Stimulated activated CD8-positive, alpha-beta memory T cell treated with anti-CD3 and anti-CD28 coated beads, Interleukin-2, amount 100 ng/mL, for 1 hour (primary cell): ENCODE measurements around the gene TBC1D2B.
"Not testable (repeated sequence)": the region's sequence is repeated elsewhere in the genome, so short reads cannot be mapped to it uniquely, and the experiment has no call there.

ENCODE experiments used
- DNase-seq, 2 donors: peaks; one replicate each; pipeline ENCODE4 v3.0.0-alpha.2; 2020; ENCODE audit warnings: low read depth in 2 of 2

The TBC1D2B gene

GRCh38 chr15:77975332-77976094 lies 102.0 kb downstream of the TBC1D2B start:
- DNase-seq: no peak

GRCh38 chr15:77974416-77975331 lies 102.8 kb downstream of the TBC1D2B start:
- DNase-seq: no peak

GRCh38 chr15:77974098-77974414 lies 103.5 kb downstream of the TBC1D2B start:
- DNase-seq: no peak

GRCh38 chr15:77973273-77974097 lies 104.0 kb downstream of the TBC1D2B start:
- not testable (repeated sequence) for DNase-seq

GRCh38 chr15:77972706-77973105 lies 104.8 kb downstream of the TBC1D2B start:
- not testable (repeated sequence) for DNase-seq

GRCh38 chr15:77971875-77972274 lies 105.6 kb downstream of the TBC1D2B start:
- not testable (repeated sequence) for DNase-seq

- DNase-seq: not testable (repeated sequence)
These were observed 106.6 kb downstream of the TBC1D2B start for GRCh38 chr15:77970813-77971360.

GRCh38 chr15:77969055-77969454 lies 108.5 kb downstream of the TBC1D2B start:
- no peak for DNase-seq

GRCh38 chr15:77967798-77968197 lies 109.7 kb downstream of the TBC1D2B start:
- no peak for DNase-seq

- DNase-seq: not testable (repeated sequence)
These were observed 110.3 kb downstream of the TBC1D2B start for GRCh38 chr15:77967235-77967615.

GRCh38 chr15:77966540-77967234 lies 110.8 kb downstream of the TBC1D2B start:
- peak; percentile 17 to 21 for DNase-seq

- no peak for DNase-seq
These were observed 113.3 kb downstream of the TBC1D2B start for GRCh38 chr15:77964193-77964592.

GRCh38 chr15:77959432-77959879 lies 118.1 kb downstream of the TBC1D2B start:
- peak; percentile 53 to 58 for DNase-seq

GRCh38 chr15:77958716-77959431 lies 118.6 kb downstream of the TBC1D2B start:
- not testable (repeated sequence) for DNase-seq

- DNase-seq: not testable (repeated sequence)
These were observed 119.5 kb downstream of the TBC1D2B start for GRCh38 chr15:77958021-77958420.

- not testable (repeated sequence) for DNase-seq
These were observed 123.6 kb downstream of the TBC1D2B start for GRCh38 chr15:77953926-77954325.

GRCh38 chr15:77952928-77953446 lies 124.5 kb downstream of the TBC1D2B start:
- not testable (repeated sequence) for DNase-seq

- DNase-seq: not testable (repeated sequence)
These were observed 126.3 kb downstream of the TBC1D2B start for GRCh38 chr15:77951105-77951786.

- not testable (repeated sequence) for DNase-seq
These were observed 127.0 kb downstream of the TBC1D2B start for GRCh38 chr15:77950470-77950869.
